GM12872 (cell line): ENCODE data around the gene TSPAN16.

Source experiments
- TF ChIP-seq, protein P1 (sequence below): IDR thresholded peaks from 3 replicates; pipeline ENCODE4 v1.5.1; 2011; ENCODE audit warnings: low read depth, mild to moderate bottlenecking, low read length, moderate library complexity; ENCODE audit not compliant: insufficient read depth

The TSPAN16 gene

DNA sequence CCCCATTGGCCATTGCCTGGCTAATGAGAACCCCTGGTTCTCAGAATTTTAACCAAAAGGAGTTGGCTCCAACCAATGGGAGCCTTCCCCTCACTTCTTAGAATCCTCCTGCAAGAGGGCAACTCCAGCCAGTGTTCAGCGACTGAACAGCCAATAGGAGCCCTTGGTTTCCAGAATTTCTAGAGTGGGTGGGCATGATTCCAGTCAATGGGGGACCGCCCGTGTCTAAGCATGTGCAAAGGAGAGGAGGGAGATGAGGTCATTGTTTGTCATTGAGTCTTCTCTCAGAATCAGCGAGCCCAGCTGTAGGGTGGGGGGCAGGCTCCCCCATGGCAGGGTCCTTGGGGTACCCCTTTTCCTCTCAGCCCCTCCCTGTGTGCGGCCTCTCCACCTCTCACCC is 69.0 kb downstream of the TSPAN16 start:
- TF ChIP-seq, protein P1, sequence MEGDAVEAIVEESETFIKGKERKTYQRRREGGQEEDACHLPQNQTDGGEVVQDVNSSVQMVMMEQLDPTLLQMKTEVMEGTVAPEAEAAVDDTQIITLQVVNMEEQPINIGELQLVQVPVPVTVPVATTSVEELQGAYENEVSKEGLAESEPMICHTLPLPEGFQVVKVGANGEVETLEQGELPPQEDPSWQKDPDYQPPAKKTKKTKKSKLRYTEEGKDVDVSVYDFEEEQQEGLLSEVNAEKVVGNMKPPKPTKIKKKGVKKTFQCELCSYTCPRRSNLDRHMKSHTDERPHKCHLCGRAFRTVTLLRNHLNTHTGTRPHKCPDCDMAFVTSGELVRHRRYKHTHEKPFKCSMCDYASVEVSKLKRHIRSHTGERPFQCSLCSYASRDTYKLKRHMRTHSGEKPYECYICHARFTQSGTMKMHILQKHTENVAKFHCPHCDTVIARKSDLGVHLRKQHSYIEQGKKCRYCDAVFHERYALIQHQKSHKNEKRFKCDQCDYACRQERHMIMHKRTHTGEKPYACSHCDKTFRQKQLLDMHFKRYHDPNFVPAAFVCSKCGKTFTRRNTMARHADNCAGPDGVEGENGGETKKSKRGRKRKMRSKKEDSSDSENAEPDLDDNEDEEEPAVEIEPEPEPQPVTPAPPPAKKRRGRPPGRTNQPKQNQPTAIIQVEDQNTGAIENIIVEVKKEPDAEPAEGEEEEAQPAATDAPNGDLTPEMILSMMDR: no peak
